ENCODE measurements around the gene DTX1. TPM values are rescaled to one million over a fixed set of nuclear protein-coding genes. Genes with fewer than 3 reads are reported as not detected.
A peak's percentile ranks its signal among the peaks of the same experiment; 100 is the strongest.

The DTX1 gene
- total RNA-seq, 1 donor from 2014 or later: 1.7 TPM

- DNase-seq: no peak
Measured at GRCh38 chr12:113055594-113056380, 743 bp upstream of the DTX1 start.

GRCh38 chr12:113056381-113056630 lies 224 bp upstream of the DTX1 start:
- DNase-seq: no peak

- DNase-seq: no peak
Measured at GRCh38 chr12:113057565-113058485, 1.3 kb downstream of the DTX1 start.

- DNase-seq: no peak
Measured at GRCh38 chr12:113058553-113058952, 2.0 kb downstream of the DTX1 start.

- no peak for DNase-seq
Measured at GRCh38 chr12:113059071-113059595, 2.6 kb downstream of the DTX1 start.

GRCh38 chr12:113060336-113060960 lies 3.9 kb downstream of the DTX1 start:
- no peak for DNase-seq

GRCh38 chr12:113061061-113061694 lies 4.6 kb downstream of the DTX1 start:
- DNase-seq: no peak

GRCh38 chr12:113062502-113063395 lies 6.2 kb downstream of the DTX1 start:
- no peak for DNase-seq

- DNase-seq: no peak
Measured at GRCh38 chr12:113063396-113064350, 7.1 kb downstream of the DTX1 start.

- no peak for DNase-seq
Measured at GRCh38 chr12:113064395-113065125, 8.0 kb downstream of the DTX1 start.

GRCh38 chr12:113065126-113066007 lies 8.8 kb downstream of the DTX1 start:
- peak; percentile 27 for DNase-seq

GRCh38 chr12:113066813-113067400 lies 10.4 kb downstream of the DTX1 start:
- DNase-seq: no peak

GRCh38 chr12:113067987-113068935 lies 11.7 kb downstream of the DTX1 start:
- DNase-seq: no peak

- DNase-seq: no peak
Measured at GRCh38 chr12:113069149-113069548, 12.6 kb downstream of the DTX1 start.

- DNase-seq: no peak
Measured at GRCh38 chr12:113069751-113070116, 13.2 kb downstream of the DTX1 start.

GRCh38 chr12:113070117-113070906 lies 13.8 kb downstream of the DTX1 start:
- DNase-seq: no peak

All from dermis blood vessel endothelial cell (primary cell).